HG03565 (cell line): ENCODE measurements around the gene TEX22.
A peak's percentile ranks its signal among the peaks of the same experiment; 100 is the strongest.

ENCODE experiments used
- ATAC-seq: cut with Tn5 transposase; IDR thresholded peaks from one replicate; pipeline ENCODE4 v1.9.1; 2021; ENCODE audit warnings: mild to moderate bottlenecking, moderate library complexity; ENCODE audit not compliant: unreplicated experiment

Gene TEX22

GRCh38 chr14:105398726-105399465, 558 bp downstream of the TEX22 start:
- peak; percentile 11 for ATAC-seq

GRCh38 chr14:105399466-105399775, 1.1 kb downstream of the TEX22 start:
- ATAC-seq, result no peak

GRCh38 chr14:105400016-105400415, 1.7 kb downstream of the TEX22 start:
- ATAC-seq, result no peak

GRCh38 chr14:105401699-105402098, 3.4 kb downstream of the TEX22 start:
- ATAC-seq, result no peak

GRCh38 chr14:105408592-105408991, 10.3 kb downstream of the TEX22 start:
- ATAC-seq, result no peak

- ATAC-seq, result no peak
Observed at GRCh38 chr14:105409364-105409763, 11.0 kb downstream of the TEX22 start.

GRCh38 chr14:105410642-105411016, 12.3 kb downstream of the TEX22 start:
- ATAC-seq, result no peak

- no peak for ATAC-seq
Observed at GRCh38 chr14:105411017-105411941, 12.9 kb downstream of the TEX22 start.

- ATAC-seq, result no peak
Observed at GRCh38 chr14:105411985-105412770, 13.8 kb downstream of the TEX22 start.

- no peak for ATAC-seq
Observed at GRCh38 chr14:105412771-105413543, 14.6 kb downstream of the TEX22 start.

GRCh38 chr14:105413544-105413886, 15.2 kb downstream of the TEX22 start:
- no peak for ATAC-seq

GRCh38 chr14:105414456-105415371, 16.4 kb downstream of the TEX22 start:
- no peak for ATAC-seq

- ATAC-seq, result no peak
Observed at GRCh38 chr14:105415481-105416428, 17.4 kb downstream of the TEX22 start.

GRCh38 chr14:105416671-105417070, 18.3 kb downstream of the TEX22 start:
- no peak for ATAC-seq

- ATAC-seq, result no peak
Observed at GRCh38 chr14:105417690-105418121, 19.4 kb downstream of the TEX22 start.

- no peak for ATAC-seq
Observed at GRCh38 chr14:105418269-105419194, 20.2 kb downstream of the TEX22 start.
